ENCODE results near the gene MSLN. TPM values are rescaled to one million over a fixed set of nuclear protein-coding genes. Genes with fewer than 3 reads are reported as not detected.

The MSLN gene
- total and polyA plus RNA-seq, 2 of the 8 experiments (the other 6 are each of a cell fraction or from before 2014, with no cell fraction given): 0.28 to 0.50 TPM

- 91% methylated on average over 13 of the region's 38 CpGs; no CpG with 5 or more reads in 1 of the 2 experiments for WGBS, 2 experiments (ENCODE audit: extremely low coverage in 1 of 2, insufficient coverage in 1 of 2, insufficient read length in 1 of 2, insufficient replicate concordance in 2 of 2, low coverage in 1 of 2, low lambda C conversion rate in 2 of 2, missing lambda C conversion rate in 1 of 2)
- Histone ChIP-seq H2BK20ac (ENCODE audit: low read length) (no peak overlapping the region), H3K27ac (ENCODE audit: low read depth, low read length) (no peak overlapping the region), H3K9ac (replicated peaks in 1 of 4; ENCODE audit: extremely low read depth in 1 of 4, low read depth in 3 of 4, low read length in 3 of 4) (no peak overlapping the region), H3K79me2 (ENCODE audit: control insufficient read depth in 1 of 2, insufficient read depth in 2 of 2, low read length in 2 of 2) (no peaks in the 10 kb centered on the region), H3K56ac (replicated peaks; ENCODE audit: insufficient read length, low read depth, low read length) (no peak overlapping the region), H4K20me1 (replicated peaks in 1 of 2; ENCODE audit: control insufficient read depth in 1 of 2, insufficient read depth in 2 of 2, low read length in 2 of 2) (no peaks in the 10 kb centered on the region), H3K4ac (replicated peaks; ENCODE audit: insufficient read length, low read depth, low read length) (no peak overlapping the region), H3K23ac (ENCODE audit: insufficient read length) (no peak overlapping the region), H3K36me3 (ENCODE audit: control insufficient read depth in 2 of 4, insufficient read depth in 4 of 4, low read length in 3 of 4) (no peaks in the 10 kb centered on the region), H4K5ac (ENCODE audit: insufficient read length, low read depth, low read length) (no peak overlapping the region), H3K27me3 (replicated peaks in 1 of 4; ENCODE audit: control insufficient read depth in 3 of 4, extremely low read depth in 1 of 4, insufficient read depth in 3 of 4, low read length in 3 of 4) (no peaks in the 10 kb centered on the region), H3K23me2 (ENCODE audit: low read depth, low read length) (no peaks in the 10 kb centered on the region; the same call in 1 of the 2 replicates), H2AK5ac (ENCODE audit: low read depth, low read length) (no peak overlapping the region), H4K8ac (ENCODE audit: extremely low read depth, insufficient read depth, low read length) (no peak overlapping the region), H3K4me2 (ENCODE audit: insufficient read depth in 1 of 2, low read depth in 2 of 2, low read length in 2 of 2) (no peak overlapping the region), H3K9me3 (ENCODE audit: insufficient read depth in 2 of 2, low read depth in 1 of 2, low read length in 1 of 2) (no peaks in the 10 kb centered on the region), H3K18ac (ENCODE audit: extremely low read depth, low read length) (no peak overlapping the region), H2AFZ (ENCODE audit: low read length) (no peak overlapping the region), H2BK15ac (ENCODE audit: low read length) (no peak overlapping the region), H2BK120ac (replicated peaks; ENCODE audit: low read depth, low read length) (no peak overlapping the region), H2BK12ac (ENCODE audit: low read depth, low read length) (no peak overlapping the region), H3K79me1 (ENCODE audit: low read depth, low read length) (no peaks in the 10 kb centered on the region), H4K91ac (replicated peaks; ENCODE audit: insufficient read length, low read length) (no peak overlapping the region), H3K4me3 (ENCODE audit: extremely low read depth in 1 of 4, insufficient read depth in 2 of 4, low read depth in 3 of 4, low read length in 4 of 4) (no peak overlapping the region), H3K14ac (ENCODE audit: insufficient read length) (no peak overlapping the region), H2BK5ac (ENCODE audit: low read depth, low read length) (no peak overlapping the region), H3K4me1 (replicated peaks in 1 of 4; ENCODE audit: control insufficient read depth in 3 of 4, insufficient read depth in 4 of 4, low read length in 3 of 4) (peaks cover 0 to 9% (median 6%) of the 10 kb centered on the region in 4 experiments; a peak in 5 of 7 replicates)
- POLR2A ChIA-PET (ENCODE audit: partially characterized antibody): interaction anchor here (1.1 kb wide), 1 partner anchor 45 kb away, joined by 3 read pairs; no protein-coding TSS in a partner anchor
- CTCF ChIA-PET (ENCODE audit: partially characterized antibody): interaction anchor here (0.7 to 1.6 kb wide), 2 partner anchors 9 to 19 kb away, joined by 3 read pairs; no protein-coding TSS in a partner anchor
- no peak for FAIRE-seq
- no peak for DNase-seq (ENCODE audit: low read depth in 1 of 2, low spot score in 2 of 2)
- no peak for TF ChIP-seq ATF2 (IDR thresholded peaks at IDR 0.05; ENCODE audit: low read length)
- TF ChIP-seq KDM1A (IDR thresholded peaks at IDR 0.05; ENCODE audit: borderline replicate concordance, low read length): no peak
- TF ChIP-seq PHF8 (conservative IDR thresholded peaks at IDR 0.05; ENCODE audit: low read depth, low read length): no peak
- no peak for TF ChIP-seq ATF3 (IDR thresholded peaks at IDR 0.05; ENCODE audit: insufficient read depth, low read depth, low read length)
- TF ChIP-seq SP4 (IDR thresholded peaks at IDR 0.05; ENCODE audit: low read length): no peak
- TF ChIP-seq BCL11A (IDR thresholded peaks at IDR 0.05; ENCODE audit: low read depth in 2 of 2, low read length in 2 of 2): no peak
Observed at GRCh38 chr16:764848-765487, 4.4 kb downstream of the MSLN start.
